GM23338 (cell line): Measurements from ENCODE around the gene CCDC167. TPM values are rescaled to one million over a fixed set of nuclear protein-coding genes. Genes with fewer than 3 reads are reported as not detected.

Experiments
- ATAC-seq: fragments of 200-7000 bp; cut with Tn5 transposase; 3 replicates; pipeline ENCODE4 v1.9.1; 2020
- DNase-seq: peaks from one replicate; pipeline ENCODE4 v3.0.0-alpha.2; 2015; ENCODE audit warnings: low spot score
- H2AFZ ChIP-seq: fragments of 200-600 bp; sonication (generic); 2 replicates; pipeline ENCODE4 v1.8.0; 2016; ENCODE audit warnings: antibody characterized with exemption, mild to moderate bottlenecking, moderate library complexity
- H3F3A ChIP-seq: fragments of 200-600 bp; sonication (generic); replicated peaks from 2 replicates; pipeline ENCODE4 v1.8.0; 2017; ENCODE audit warnings: antibody characterized with exemption, mixed run types, low read depth
- H3K27ac ChIP-seq: fragments of 200-600 bp; sonication (generic); 2 replicates; pipeline ENCODE4 v1.6.1; 2016; ENCODE audit warnings: low read depth
- H3K27me3 ChIP-seq: fragments of 200-600 bp; sonication (generic); 2 replicates; pipeline ENCODE4 v1.8.0; 2016; ENCODE audit warnings: mild to moderate bottlenecking, mixed run types, moderate library complexity; ENCODE audit not compliant: insufficient read depth
- H3K36me3 ChIP-seq: fragments of 200-600 bp; sonication (generic); 2 replicates; pipeline ENCODE4 v1.8.0; 2016; ENCODE audit warnings: mild to moderate bottlenecking; ENCODE audit not compliant: insufficient read depth
- H3K4me1 ChIP-seq: fragments of 200-600 bp; sonication (generic); 2 replicates; pipeline ENCODE4 v1.8.0; 2016; ENCODE audit warnings: mild to moderate bottlenecking, moderate library complexity; ENCODE audit not compliant: insufficient read depth
- H3K4me2 ChIP-seq: fragments of 200-600 bp; sonication (generic); 2 replicates; pipeline ENCODE4 v1.7.1; 2017; ENCODE audit warnings: mixed run types
- H3K4me3 ChIP-seq: fragments of 200-600 bp; sonication (generic); 2 replicates; pipeline ENCODE4 v1.6.1; 2016; ENCODE audit warnings: mixed run types
- H3K79me2 ChIP-seq: fragments of 200-600 bp; sonication (generic); replicated peaks from 2 replicates; pipeline ENCODE4 v1.8.0; 2017; ENCODE audit warnings: mild to moderate bottlenecking; ENCODE audit not compliant: insufficient read depth
- H3K9me2 ChIP-seq: fragments of 200-600 bp; sonication (generic); 2 replicates; pipeline ENCODE4 v1.8.0; 2017; ENCODE audit not compliant: insufficient read depth
- H4K20me1 ChIP-seq: fragments of 200-600 bp; sonication (generic); replicated peaks from 2 replicates; pipeline ENCODE4 v1.8.0; 2017; ENCODE audit warnings: mild to moderate bottlenecking; ENCODE audit not compliant: insufficient read depth
- H3K27ac Mint-ChIP-seq: 2 replicates; pipeline ENCODE4 v1.8.0; 2020; ENCODE audit warnings: inconsistent platforms, mild to moderate bottlenecking, moderate library complexity, mixed read lengths
- H3K27me3 Mint-ChIP-seq: 3 replicates; pipeline ENCODE4 v1.8.0; 2022; ENCODE audit warnings: low read depth, mild to moderate bottlenecking, moderate library complexity, mixed read lengths, inconsistent platforms; ENCODE audit not compliant: insufficient read depth, poor library complexity
- H3K36me3 Mint-ChIP-seq: 3 replicates; pipeline ENCODE4 v1.8.0; 2021; ENCODE audit warnings: low read depth, mild to moderate bottlenecking, inconsistent platforms, moderate library complexity, mixed read lengths
- H3K4me1 Mint-ChIP-seq: 3 replicates; pipeline ENCODE4 v1.8.0; 2020; ENCODE audit warnings: mild to moderate bottlenecking, inconsistent platforms, mixed read lengths
- H3K4me3 Mint-ChIP-seq: 3 replicates; pipeline ENCODE4 v1.8.0; 2021; ENCODE audit warnings: moderate library complexity, mild to moderate bottlenecking, inconsistent platforms, mixed read lengths
- H3K9me3 Mint-ChIP-seq: 3 replicates; pipeline ENCODE4 v1.8.0; 2020; ENCODE audit warnings: moderate library complexity, mild to moderate bottlenecking, inconsistent platforms, mixed read lengths
- CREB1 ChIP-seq: fragments of 250-450 bp; sonication (Bioruptor Pico); IDR thresholded peaks from 2 replicates; pipeline ENCODE4 v1.5.0; 2020; ENCODE audit warnings: low read depth, mild to moderate bottlenecking, moderate library complexity
- CTCF ChIP-seq, 2 experiments: fragments of 200-600 bp in 1 of 2; sonication (generic) in 1 of 2; conservative IDR thresholded peaks; 2 replicates each; pipeline versions ENCODE4 v1.5.1 to v1.6.1; 2016 to 2017; ENCODE audit warnings: antibody characterized with exemption in 2 of 2, low read depth in 2 of 2, mild to moderate bottlenecking in 2 of 2, moderate library complexity in 1 of 2
- ETS1 ChIP-seq: IDR thresholded peaks from 2 replicates; pipeline ENCODE4 v1.6.1; 2016; ENCODE audit warnings: antibody characterized with exemption
- EZH2 ChIP-seq: fragments of 200-600 bp; sonication (generic); IDR thresholded peaks from one replicate; pipeline ENCODE4 v1.8.0; 2017; ENCODE audit warnings: antibody characterized with exemption, mild to moderate bottlenecking, low read depth; ENCODE audit not compliant: unreplicated experiment
- EZH2phosphoT487 ChIP-seq: fragments of 200-600 bp; sonication (generic); IDR thresholded peaks from one replicate; pipeline ENCODE4 v1.8.1; 2018; ENCODE audit warnings: antibody characterized with exemption; ENCODE audit not compliant: unreplicated experiment
- JUNB ChIP-seq: IDR thresholded peaks from one replicate; pipeline ENCODE4 v1.6.1; 2016; ENCODE audit warnings: antibody characterized with exemption; ENCODE audit not compliant: unreplicated experiment
- NANOG ChIP-seq: IDR thresholded peaks from 2 replicates; pipeline ENCODE4 v1.6.1; 2016; ENCODE audit warnings: antibody characterized with exemption, borderline replicate concordance
- POLR2AphosphoS5 ChIP-seq: IDR thresholded peaks from 2 replicates; pipeline ENCODE4 v1.6.1; 2016; ENCODE audit warnings: antibody characterized with exemption, low read depth
- REST ChIP-seq: IDR thresholded peaks from one replicate; pipeline ENCODE4 v1.6.1; 2018; ENCODE audit warnings: antibody characterized with exemption; ENCODE audit not compliant: unreplicated experiment
- STAT1 ChIP-seq: IDR thresholded peaks from one replicate; pipeline ENCODE4 v1.6.1; 2016; ENCODE audit warnings: antibody characterized with exemption; ENCODE audit not compliant: unreplicated experiment
- ZNF114 ChIP-seq: fragments of 250-450 bp; sonication (Bioruptor Pico); IDR thresholded peaks from 2 replicates; pipeline ENCODE4 v1.5.0; 2020; ENCODE audit warnings: mild to moderate bottlenecking, moderate library complexity
- ZNF331 ChIP-seq: fragments of 250-450 bp; sonication (Bioruptor Pico); IDR thresholded peaks from 2 replicates; pipeline ENCODE4 v1.5.0; 2020; ENCODE audit warnings: low read depth, mild to moderate bottlenecking, moderate library complexity
- ZNF462 ChIP-seq: fragments of 250-450 bp; sonication (Bioruptor Pico); IDR thresholded peaks from 2 replicates; pipeline ENCODE4 v1.5.0; 2020; ENCODE audit warnings: mild to moderate bottlenecking, moderate library complexity
- polyA plus RNA-seq: library from polyadenylated mRNA; unstranded; fragments of >200 nt; fragmentation: Nextera tagmentation; extraction: Ambion mirVana; gene quantifications from 2 replicates; pipeline ENCODE4 v1.2.1, GENCODE V29; 2016
- total RNA-seq: library from RNA; depleted of rRNA; stranded (reverse); fragments of >200 nt; shearing (Covaris generic); gene quantifications from 2 replicates; pipeline ENCODE4 v1.2.3, GENCODE V29; 2014

The CCDC167 gene
- total and polyA plus RNA-seq, 2 experiments from 2014 or later, result 17.6 to 21.4 TPM

- no peaks in the 10 kb centered on the region for H3K27me3 ChIP-seq
- Mint-ChIP-seq H3K36me3 (no peaks in the 10 kb centered on the region), H3K27ac (peak overlapping the region; percentile 96), H3K4me3 (peak overlapping the region; percentile 82), H3K27me3 (peaks cover 16% of the 10 kb centered on the region), H3K4me1 (peaks cover 31% of the 10 kb centered on the region), H3K9me3 (peaks cover 2% of the 10 kb centered on the region; the same call in 1 of the 3 replicates)
- peak overlapping the region; percentile 48; the same call in 1 of the 2 replicates for H2AFZ ChIP-seq
- peak overlapping the region; percentile 46; the same call in 1 of the 2 replicates for H3K4me2 ChIP-seq
- peaks cover 11% of the 10 kb centered on the region; the same call in 1 of the 2 replicates for H3K4me1 ChIP-seq
- H3K27ac ChIP-seq, result peak overlapping the region; percentile 57; the same call in 1 of the 2 replicates
- H3K36me3 ChIP-seq, result no peaks in the 10 kb centered on the region
- H4K20me1 ChIP-seq, result no peaks in the 10 kb centered on the region
- H3K79me2 ChIP-seq, result no peaks in the 10 kb centered on the region
- ATAC-seq (no peak), DNase-seq (no peak)
- peak overlapping the region; percentile 48 for H3K4me3 ChIP-seq
- H3F3A ChIP-seq, result no peaks in the 10 kb centered on the region
- TF ChIP-seq REST (no peak), STAT1 (no peak), ETS1 (no peak), EZH2 (no peak), EZH2phosphoT487 (no peak), NANOG (no peak), JUNB (no peak), CREB1 (no peak), POLR2AphosphoS5 (no peak), CTCF (conservative IDR thresholded peaks at IDR 0.05; ENCODE audit: low read depth in 2 of 2) (no peak), ZNF462 (CRISPR knock-in tag) (no peak), ZNF331 (no peak), ZNF114 (CRISPR knock-in tag) (no peak)
- no peaks in the 10 kb centered on the region for H3K9me2 ChIP-seq
These were observed 558 bp upstream of the CCDC167 start for GRCh38 chr6:37500294-37500608.
